ENCODE results near the gene CD59.

Gene CD59

GRCh38 chr11:33736148-33736812, at the start of gene CD59:
Gene CD59 (minus strand): TSS chr11:33736423. CDS start chr11:33722445, 13,978 bp downstream.
- in situ Hi-C loops (cut with MboI; ENCODE audit: low sequenced_read_pairs): loop anchor here (25.0 kb wide), 1 partner anchor 374 kb away; no protein-coding TSS in a partner anchor

- in situ Hi-C loops (cut with MboI; ENCODE audit: low sequenced_read_pairs): no loop called here
These were observed 49.4 kb upstream of the CD59 start for GRCh38 chr11:33785609-33786008.

GRCh38 chr11:33779849-33780528, 43.8 kb upstream of the CD59 start:
- in situ Hi-C loops (cut with MboI; ENCODE audit: low sequenced_read_pairs): no loop called here

GRCh38 chr11:33778675-33779074, 42.5 kb upstream of the CD59 start:
- in situ Hi-C loops (cut with MboI; ENCODE audit: low sequenced_read_pairs): no loop called here

GRCh38 chr11:33777906-33778305, 41.7 kb upstream of the CD59 start:
- in situ Hi-C loops (cut with MboI; ENCODE audit: low sequenced_read_pairs): no loop called here

GRCh38 chr11:33775832-33776470, 39.7 kb upstream of the CD59 start:
- in situ Hi-C loops (cut with MboI; ENCODE audit: low sequenced_read_pairs): no loop called here

GRCh38 chr11:33775467-33775807, 39.2 kb upstream of the CD59 start:
- in situ Hi-C loops (cut with MboI; ENCODE audit: low sequenced_read_pairs): no loop called here

GRCh38 chr11:33774736-33775466, 38.7 kb upstream of the CD59 start:
- in situ Hi-C loops (cut with MboI; ENCODE audit: low sequenced_read_pairs): no loop called here

GRCh38 chr11:33773987-33774735, 37.9 kb upstream of the CD59 start, which contains the start of gene FBXO3:
Gene FBXO3 (minus strand): TSS chr11:33774520. CDS start chr11:33774497, 23 bp downstream.
- in situ Hi-C loops (cut with MboI; ENCODE audit: low sequenced_read_pairs): no loop called here

GRCh38 chr11:33773404-33773986, 37.3 kb upstream of the CD59 start:
- in situ Hi-C loops (cut with MboI; ENCODE audit: low sequenced_read_pairs): no loop called here

- in situ Hi-C loops (cut with MboI; ENCODE audit: low sequenced_read_pairs): no loop called here
These were observed 36.6 kb upstream of the CD59 start for GRCh38 chr11:33772870-33773269.

GRCh38 chr11:33772300-33772699, 36.1 kb upstream of the CD59 start:
- in situ Hi-C loops (cut with MboI; ENCODE audit: low sequenced_read_pairs): no loop called here

- in situ Hi-C loops (cut with MboI; ENCODE audit: low sequenced_read_pairs): no loop called here
These were observed 34.0 kb upstream of the CD59 start for GRCh38 chr11:33770236-33770635.

- in situ Hi-C loops (cut with MboI; ENCODE audit: low sequenced_read_pairs): no loop called here
These were observed 33.3 kb upstream of the CD59 start for GRCh38 chr11:33769542-33769941.

- in situ Hi-C loops (cut with MboI; ENCODE audit: low sequenced_read_pairs): no loop called here
These were observed 31.4 kb upstream of the CD59 start for GRCh38 chr11:33767624-33768023.

- in situ Hi-C loops (cut with MboI; ENCODE audit: low sequenced_read_pairs): no loop called here
These were observed 29.9 kb upstream of the CD59 start for GRCh38 chr11:33766085-33766484.

- in situ Hi-C loops (cut with MboI; ENCODE audit: low sequenced_read_pairs): no loop called here
These were observed 25.2 kb upstream of the CD59 start for GRCh38 chr11:33761471-33761870.

GRCh38 chr11:33753304-33753967, 17.2 kb upstream of the CD59 start:
- in situ Hi-C loops (cut with MboI; ENCODE audit: low sequenced_read_pairs): no loop called here

- in situ Hi-C loops (cut with MboI; ENCODE audit: low sequenced_read_pairs): no loop called here
These were observed 15.7 kb upstream of the CD59 start for GRCh38 chr11:33751878-33752277.

GRCh38 chr11:33747979-33748378, 11.8 kb upstream of the CD59 start:
- in situ Hi-C loops (cut with MboI; ENCODE audit: low sequenced_read_pairs): loop anchor here (25.0 kb wide), 1 partner anchor 386 kb away; no protein-coding TSS in a partner anchor
